ENCODE data around the gene CLEC4F.

CLEC4F gene

GRCh38 chr2:70820499-70820898 is at the start of gene CLEC4F:
Gene CLEC4F (minus strand): TSS chr2:70820599. CDS start chr2:70820523, 76 bp downstream.
- no peak for FAIRE-seq

- FAIRE-seq, result no peak
Observed at GRCh38 chr2:70868970-70869369, 48.6 kb upstream of the CLEC4F start.

- FAIRE-seq, result peak; percentile 93
Observed at GRCh38 chr2:70861777-70862625, 41.6 kb upstream of the CLEC4F start.

- FAIRE-seq, result no peak
Observed at GRCh38 chr2:70855667-70856066, 35.3 kb upstream of the CLEC4F start.

- no peak for FAIRE-seq
Observed at GRCh38 chr2:70854411-70854810, 34.0 kb upstream of the CLEC4F start.

- FAIRE-seq, result no peak
Observed at GRCh38 chr2:70852824-70853223, 32.4 kb upstream of the CLEC4F start.

- FAIRE-seq, result no peak
Observed at GRCh38 chr2:70851704-70852103, 31.3 kb upstream of the CLEC4F start.

GRCh38 chr2:70850925-70851324 is 30.5 kb upstream of the CLEC4F start:
- no peak for FAIRE-seq

- FAIRE-seq, result no peak
Observed at GRCh38 chr2:70842401-70842800, 22.0 kb upstream of the CLEC4F start.

GRCh38 chr2:70837980-70838925 is 17.9 kb upstream of the CLEC4F start:
- FAIRE-seq, result no peak

- FAIRE-seq, result no peak
Observed at GRCh38 chr2:70835643-70836042, 15.2 kb upstream of the CLEC4F start, which contains the start of gene CD207. Gene CD207 (minus strand): TSS chr2:70835816. CDS start chr2:70835776, 40 bp downstream.

- FAIRE-seq, result no peak
Observed at GRCh38 chr2:70834881-70835280, 14.5 kb upstream of the CLEC4F start.

GRCh38 chr2:70834106-70834505 is 13.7 kb upstream of the CLEC4F start:
- FAIRE-seq, result no peak

- no peak for FAIRE-seq
Observed at GRCh38 chr2:70833246-70833645, 12.8 kb upstream of the CLEC4F start.

GRCh38 chr2:70832386-70832785 is 12.0 kb upstream of the CLEC4F start:
- FAIRE-seq, result no peak

GRCh38 chr2:70831861-70832260 is 11.5 kb upstream of the CLEC4F start:
- FAIRE-seq, result no peak

- FAIRE-seq, result no peak
Observed at GRCh38 chr2:70830366-70830765, 10.0 kb upstream of the CLEC4F start.

- FAIRE-seq, result no peak
Observed at GRCh38 chr2:70829916-70830315, 9.5 kb upstream of the CLEC4F start.

- no peak for FAIRE-seq
Observed at GRCh38 chr2:70828914-70829824, 8.8 kb upstream of the CLEC4F start.

- no peak for FAIRE-seq
Observed at GRCh38 chr2:70828115-70828514, 7.7 kb upstream of the CLEC4F start.

GRCh38 chr2:70827388-70827787 is 7.0 kb upstream of the CLEC4F start:
- no peak for FAIRE-seq

- FAIRE-seq, result no peak
Observed at GRCh38 chr2:70826696-70827350, 6.4 kb upstream of the CLEC4F start.

Measured in TTC549 (cell line).